Measurements from ENCODE around the gene CCDC144A.

DNA sequence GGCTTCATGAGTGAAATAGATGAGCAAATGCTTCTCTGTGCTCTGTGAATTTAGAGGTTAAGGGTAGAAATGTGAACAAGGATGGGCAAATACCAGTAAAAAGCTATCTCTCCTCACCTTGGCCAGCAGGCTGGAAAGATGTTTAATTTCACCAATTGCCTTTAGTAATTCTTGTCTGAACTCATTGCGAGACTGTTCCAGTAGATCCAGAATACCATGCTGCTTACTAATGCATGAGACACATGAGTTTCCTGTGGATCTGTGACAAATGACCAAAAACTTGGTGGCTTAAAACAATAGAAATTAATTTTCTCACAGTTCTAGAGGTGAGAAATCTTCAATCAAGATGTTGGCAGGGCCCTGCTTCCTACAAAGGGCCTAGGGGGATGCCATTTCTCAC lies 27.1 kb upstream of the CCDC144A start:
- TF ChIP-seq JUN (IDR thresholded peaks at IDR 0.05) (no peak), POLR2A (IDR thresholded peaks at IDR 0.05; ENCODE audit: low read length) (no peak), NPAS2 (CRISPR knock-in tag; IDR thresholded peaks at IDR 0.05; ENCODE audit: borderline replicate concordance) (no peak), EP300 (IDR thresholded peaks at IDR 0.05) (no peak), MAFK (IDR thresholded peaks at IDR 0.05; ENCODE audit: partially characterized antibody) (no peak)
- TF ChIP-seq, protein P1, sequence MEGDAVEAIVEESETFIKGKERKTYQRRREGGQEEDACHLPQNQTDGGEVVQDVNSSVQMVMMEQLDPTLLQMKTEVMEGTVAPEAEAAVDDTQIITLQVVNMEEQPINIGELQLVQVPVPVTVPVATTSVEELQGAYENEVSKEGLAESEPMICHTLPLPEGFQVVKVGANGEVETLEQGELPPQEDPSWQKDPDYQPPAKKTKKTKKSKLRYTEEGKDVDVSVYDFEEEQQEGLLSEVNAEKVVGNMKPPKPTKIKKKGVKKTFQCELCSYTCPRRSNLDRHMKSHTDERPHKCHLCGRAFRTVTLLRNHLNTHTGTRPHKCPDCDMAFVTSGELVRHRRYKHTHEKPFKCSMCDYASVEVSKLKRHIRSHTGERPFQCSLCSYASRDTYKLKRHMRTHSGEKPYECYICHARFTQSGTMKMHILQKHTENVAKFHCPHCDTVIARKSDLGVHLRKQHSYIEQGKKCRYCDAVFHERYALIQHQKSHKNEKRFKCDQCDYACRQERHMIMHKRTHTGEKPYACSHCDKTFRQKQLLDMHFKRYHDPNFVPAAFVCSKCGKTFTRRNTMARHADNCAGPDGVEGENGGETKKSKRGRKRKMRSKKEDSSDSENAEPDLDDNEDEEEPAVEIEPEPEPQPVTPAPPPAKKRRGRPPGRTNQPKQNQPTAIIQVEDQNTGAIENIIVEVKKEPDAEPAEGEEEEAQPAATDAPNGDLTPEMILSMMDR (IDR thresholded peaks at IDR 0.05), result no peak
